Dedifferentiated amniotic fluid mesenchymal stem cell (primary cell): Measurements from ENCODE around the gene CRYBB1.
A peak's percentile ranks its signal among the peaks of the same experiment; 100 is the strongest.

Source experiments
- DNase-seq: peaks from one replicate; pipeline ENCODE4 v3.0.0-alpha.2; 2016; ENCODE audit errors: extremely low spot score

The CRYBB1 gene

GRCh38 chr22:26606611-26607010, 11.2 kb downstream of the CRYBB1 start:
- no peak for DNase-seq

DNA sequence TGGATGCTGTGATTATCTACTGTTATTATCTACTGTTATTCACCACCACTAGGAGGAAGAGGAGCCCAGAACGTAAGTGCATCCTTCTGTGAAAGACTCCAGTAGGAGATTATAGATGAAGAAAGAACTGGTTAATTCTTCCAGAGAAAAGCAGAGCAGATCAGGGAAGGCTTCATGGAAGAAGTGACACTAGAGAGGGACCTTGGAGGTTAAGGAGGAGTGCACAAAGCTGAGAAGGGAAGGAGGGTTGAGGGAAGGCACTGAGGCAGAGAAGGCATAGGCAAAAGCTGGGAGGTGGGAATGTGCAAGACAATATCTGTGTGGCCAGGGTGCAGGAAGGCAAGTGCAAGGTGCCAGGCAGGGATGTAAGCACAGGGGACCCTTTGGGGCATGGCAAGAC, 13.5 kb downstream of the CRYBB1 start:
- no peak for DNase-seq

DNA sequence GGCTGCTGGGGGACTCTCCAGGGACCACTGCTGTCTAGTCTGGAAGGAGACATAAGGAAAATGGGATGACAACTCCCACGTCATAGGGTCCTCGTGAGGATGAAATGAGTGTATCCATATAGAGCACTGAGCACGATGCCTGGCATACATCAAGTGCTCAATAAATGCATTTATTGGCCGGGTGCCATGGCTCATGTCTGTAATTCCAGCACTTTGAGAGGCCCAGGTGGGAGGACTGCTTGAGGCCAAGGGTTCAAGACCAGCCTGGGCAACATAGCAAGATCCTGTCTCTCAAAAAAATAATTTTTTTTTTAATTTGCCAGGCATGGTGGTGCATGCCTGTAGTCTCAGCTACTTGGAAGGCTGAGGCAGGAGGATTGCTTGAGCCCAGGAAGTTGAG, 15.7 kb downstream of the CRYBB1 start:
- DNase-seq = no peak

DNA sequence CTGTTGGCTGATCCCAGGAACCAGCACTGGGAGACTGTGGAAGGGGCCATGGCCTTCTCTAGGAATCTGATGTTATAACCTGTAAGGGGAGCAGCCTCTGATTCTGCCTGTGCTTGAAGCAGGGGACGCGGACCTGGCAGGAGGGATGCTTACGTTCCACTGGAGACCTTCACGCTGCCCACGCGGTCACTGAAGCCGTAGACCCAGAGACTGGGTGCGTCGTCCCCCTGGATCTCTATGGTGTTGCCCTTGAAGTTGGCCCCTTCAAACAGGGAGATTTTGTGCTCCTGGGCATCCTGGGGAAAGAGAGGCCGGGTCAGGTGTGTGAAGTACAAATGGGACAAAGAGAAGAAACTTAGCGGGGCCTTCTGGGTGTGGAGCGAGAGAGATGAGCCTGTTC, 16.1 kb downstream of the CRYBB1 start:
- no peak for DNase-seq

GRCh38 chr22:26599505-26599904, 18.3 kb downstream of the CRYBB1 start:
- DNase-seq = no peak

- no peak for DNase-seq
These were observed 20.3 kb downstream of the CRYBB1 start for GRCh38 chr22:26597480-26597879.

DNA sequence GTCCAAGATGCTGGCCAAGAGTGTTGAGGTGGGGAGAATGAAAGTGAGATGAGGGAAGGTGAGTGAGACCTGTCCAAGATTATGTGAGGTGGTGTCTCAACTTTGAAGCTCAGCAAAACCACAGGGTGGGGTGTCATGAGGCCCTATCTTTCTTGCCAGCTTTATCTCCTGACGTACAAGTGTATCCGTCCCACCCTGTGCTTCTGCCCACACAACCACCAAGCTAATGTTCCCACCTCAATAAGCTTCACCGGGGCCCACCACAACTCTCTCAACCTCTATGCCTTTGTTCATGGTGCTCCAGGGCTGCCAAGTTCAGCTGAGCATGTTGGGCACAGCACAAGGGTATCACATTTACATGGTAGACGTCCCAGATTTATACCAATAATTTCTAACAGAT, 20.8 kb downstream of the CRYBB1 start:
- DNase-seq = no peak

GRCh38 chr22:26593763-26594162, 24.1 kb downstream of the CRYBB1 start:
- DNase-seq = no peak

DNA sequence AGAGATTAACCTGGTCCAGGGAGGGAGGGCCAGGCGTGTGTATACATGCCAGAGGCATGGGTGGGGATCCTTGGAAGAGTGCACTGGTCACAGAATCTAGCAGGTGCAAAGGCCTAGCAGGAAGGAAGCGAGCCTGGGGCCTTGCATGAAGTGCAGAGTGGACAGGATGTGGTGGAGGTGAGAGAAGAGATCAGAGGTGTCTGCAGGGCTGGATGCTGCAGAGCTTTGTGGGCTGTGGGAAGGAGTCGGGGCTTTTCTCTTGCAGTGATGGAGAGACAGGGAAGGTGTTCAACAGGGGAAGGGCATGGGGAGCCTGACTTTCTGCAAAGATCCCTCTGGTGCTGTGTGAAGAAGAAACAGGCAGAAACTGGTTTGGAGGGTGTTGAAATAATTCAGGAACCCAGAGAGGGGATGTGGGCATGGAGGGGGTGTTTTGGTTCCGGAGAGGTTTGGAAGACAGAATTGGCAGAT, 25.4 kb downstream of the CRYBB1 start:
- DNase-seq = no peak

DNA sequence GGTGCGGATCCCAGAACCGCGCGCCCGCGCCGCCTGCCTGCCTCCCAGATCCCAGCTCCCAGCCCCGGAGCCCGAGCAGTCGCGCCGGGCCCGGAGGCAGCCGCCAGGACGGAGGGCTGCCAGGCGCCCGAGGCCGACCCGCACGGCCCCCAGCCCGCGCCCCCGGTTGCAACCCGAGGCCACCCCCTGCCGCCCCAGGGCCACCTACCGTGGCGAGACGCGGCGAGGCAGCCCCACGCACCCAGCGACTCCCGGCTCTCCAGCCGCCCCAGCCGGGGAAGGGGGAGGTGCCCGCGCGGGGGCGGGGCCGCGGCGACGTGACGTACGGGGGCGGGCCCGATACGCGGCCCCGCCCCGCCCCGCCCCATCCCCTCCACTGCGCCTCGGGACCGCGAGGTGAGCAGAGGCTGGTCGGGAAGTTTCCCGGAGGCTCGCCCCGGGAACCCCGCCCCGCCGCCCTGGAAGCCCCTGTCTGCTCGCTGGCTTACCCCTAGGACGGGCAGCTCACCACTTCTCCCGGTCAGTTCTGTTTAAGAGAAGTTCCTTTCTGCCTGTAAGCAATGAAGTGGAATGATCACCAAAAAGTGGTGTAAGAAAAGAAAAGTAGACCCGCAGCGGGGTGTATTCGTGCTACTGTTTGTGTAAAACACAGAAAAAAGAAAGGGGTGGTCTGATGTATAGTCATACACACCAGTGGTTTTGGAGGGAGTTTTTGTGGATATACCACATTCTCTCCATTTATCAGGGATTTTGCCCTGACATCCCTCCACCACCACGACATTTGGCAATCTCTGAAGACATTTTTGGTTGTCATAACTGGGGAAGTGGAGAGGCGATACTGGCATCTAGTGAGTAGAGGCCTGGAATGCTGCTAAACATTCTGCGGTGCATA, 27.7 kb downstream of the CRYBB1 start, which contains the start of gene TPST2:
Gene TPST2 (minus strand): TSS at position 288 of the 892 bp plus-strand sequence. CDS start 48,502 bp downstream, outside the sequence.
- peak; percentile 44 for DNase-seq

DNA sequence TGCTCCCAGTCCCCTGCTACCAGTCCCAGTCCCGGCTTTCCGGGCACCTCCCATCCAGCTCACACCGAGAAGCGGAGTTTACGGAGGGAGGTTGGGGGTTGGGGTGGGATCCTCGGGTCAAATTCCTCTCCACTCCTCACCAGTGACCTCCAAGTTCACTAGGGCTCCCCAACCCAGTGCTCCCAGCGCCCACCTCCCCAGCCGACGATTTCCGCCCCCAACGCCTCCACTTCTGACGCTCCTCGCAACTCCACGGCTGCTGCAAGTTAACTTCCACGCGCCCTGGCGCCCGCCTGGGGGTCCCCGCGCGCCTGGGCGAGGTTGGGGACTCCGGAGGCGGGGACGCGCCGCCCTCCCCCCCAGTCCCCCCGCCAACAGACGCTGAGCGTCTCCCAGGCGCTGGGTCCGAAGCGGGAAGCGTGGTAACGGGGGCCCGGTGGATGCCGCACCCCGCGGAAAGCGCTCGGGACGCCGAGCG, 28.4 kb downstream of the CRYBB1 start:
- no peak for DNase-seq

GRCh38 chr22:26588729-26589366, 29.0 kb downstream of the CRYBB1 start:
- DNase-seq = no peak

- DNase-seq = no peak
These were observed 29.7 kb downstream of the CRYBB1 start for GRCh38 chr22:26587991-26588613.

GRCh38 chr22:26586556-26587325, 31.1 kb downstream of the CRYBB1 start:
- no peak for DNase-seq

DNA sequence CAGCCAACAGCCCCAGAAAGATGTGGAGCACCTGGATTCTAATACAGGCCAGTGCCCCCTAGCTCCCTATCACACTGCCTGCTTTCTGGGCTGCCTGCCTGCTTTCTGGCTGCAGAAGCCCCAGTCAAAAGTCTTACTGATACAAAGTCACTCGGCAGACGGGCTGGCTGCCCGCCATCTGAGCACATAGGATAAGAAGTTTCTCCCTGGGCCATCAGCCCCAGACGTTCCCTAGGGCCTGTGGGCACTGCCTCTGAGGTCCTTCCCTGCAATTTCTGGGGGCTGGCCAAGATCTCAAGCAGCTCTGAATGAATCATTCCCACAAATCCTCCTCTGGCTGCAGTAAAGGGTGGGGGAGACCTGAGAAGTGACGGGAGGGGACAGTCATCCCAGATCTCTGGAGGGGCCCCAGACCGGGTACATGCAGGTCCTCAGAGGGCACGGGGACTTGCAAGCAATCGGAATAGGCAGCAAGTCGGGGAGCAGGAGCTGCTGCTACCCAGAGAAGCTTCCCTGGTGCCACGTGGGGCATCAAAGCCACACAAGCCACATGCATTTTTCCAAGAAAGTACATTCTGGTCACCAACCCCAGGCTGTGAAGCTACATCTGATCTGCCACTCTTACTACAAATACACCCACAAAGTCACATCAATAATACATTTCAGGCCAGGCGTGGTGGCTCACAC, 32.6 kb downstream of the CRYBB1 start:
- peak; percentile 75 for DNase-seq

GRCh38 chr22:26584010-26584409, 33.8 kb downstream of the CRYBB1 start:
- DNase-seq = no peak

DNA sequence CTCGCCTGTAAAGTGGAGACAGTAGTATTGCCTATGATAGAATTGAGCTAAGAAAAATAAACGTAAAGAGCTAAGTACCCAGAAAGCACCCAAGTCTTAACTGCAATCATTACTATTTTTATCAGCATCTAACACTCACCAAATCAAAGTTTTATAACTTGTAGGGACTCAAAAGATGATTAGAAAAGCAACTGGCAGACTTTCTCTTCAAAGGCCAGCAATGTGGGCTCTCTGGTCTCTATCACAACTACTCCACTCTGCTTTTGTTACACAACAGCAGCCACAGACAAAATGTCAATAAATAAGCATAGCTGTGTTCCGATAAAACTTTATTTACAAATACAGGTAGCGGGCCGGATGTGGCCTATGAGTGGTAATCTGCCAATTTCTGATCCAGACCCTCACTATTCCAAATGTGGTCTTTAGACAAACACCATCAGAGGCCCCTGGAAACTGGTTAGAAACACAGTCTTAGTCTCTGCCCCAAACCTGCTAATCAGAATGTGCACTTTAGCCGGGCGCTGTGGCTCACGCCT, 36.1 kb downstream of the CRYBB1 start:
- no peak for DNase-seq

- DNase-seq = no peak
These were observed 36.8 kb downstream of the CRYBB1 start for GRCh38 chr22:26581026-26581425.

DNA sequence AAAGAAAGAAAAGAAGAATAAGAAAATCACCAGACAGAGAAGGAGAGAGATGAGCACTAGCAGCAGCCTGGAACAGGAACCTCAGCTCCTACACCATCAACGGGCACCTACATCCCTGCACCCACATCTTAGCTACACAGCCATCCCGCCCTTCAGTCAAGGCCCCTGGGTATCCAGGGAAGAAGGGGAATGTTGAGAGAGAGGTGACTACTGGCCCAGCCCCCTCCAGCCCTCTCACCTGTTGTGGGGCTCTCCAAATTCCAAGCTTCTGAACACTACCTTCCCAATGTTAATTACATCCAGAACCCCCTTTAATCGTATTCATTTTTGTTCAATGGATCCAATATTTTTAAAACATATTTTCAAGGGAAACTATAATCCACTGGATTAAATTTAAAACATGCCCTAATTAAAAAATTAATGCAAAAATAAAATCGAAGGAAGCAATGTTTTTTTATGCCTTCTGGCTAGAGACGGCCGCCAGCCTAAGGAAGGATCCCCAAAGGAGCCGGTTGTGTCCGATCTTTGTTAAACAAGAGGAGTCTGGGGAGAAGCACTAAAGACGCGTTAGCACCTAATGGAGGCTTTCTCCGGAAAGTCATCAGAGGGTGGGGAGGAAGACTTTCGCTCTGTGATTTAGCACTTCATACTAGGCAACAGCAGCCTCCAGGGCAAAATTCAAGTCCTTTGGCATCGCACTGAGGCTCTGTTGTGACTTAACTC, 37.4 kb downstream of the CRYBB1 start:
- no peak for DNase-seq

DNA sequence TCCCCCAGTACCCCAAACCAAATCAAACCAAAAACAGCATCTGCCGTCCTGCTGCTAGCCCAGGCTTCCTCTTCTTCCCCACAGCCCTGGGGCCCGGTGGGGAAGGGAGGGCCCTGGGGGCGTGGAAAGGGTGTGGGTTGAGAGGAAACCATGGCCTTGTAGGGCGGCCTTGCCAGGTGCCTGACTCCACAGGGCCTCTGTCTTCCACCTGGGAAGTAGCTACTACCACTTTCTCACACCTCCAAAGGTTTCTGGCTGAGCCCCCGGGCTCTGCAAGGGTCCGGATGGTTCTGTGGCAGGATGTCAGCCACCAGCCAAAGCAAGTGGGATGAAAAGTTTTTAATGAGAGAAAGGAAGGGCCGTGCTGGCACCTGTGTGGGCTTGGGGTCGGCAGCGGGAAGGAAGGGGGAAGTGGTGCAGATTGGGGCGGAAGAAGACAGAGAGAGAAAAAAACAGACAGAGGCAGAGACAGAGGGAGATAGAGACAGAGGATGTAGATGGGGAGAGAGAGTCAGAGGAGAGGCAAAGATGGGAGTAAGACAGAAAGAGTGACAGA, 38.4 kb downstream of the CRYBB1 start:
- DNase-seq = no peak
